HG03460 (cell line): ENCODE results near the gene TNIK.
"Not testable (repeated sequence)": the region's sequence is repeated elsewhere in the genome, so short reads cannot be mapped to it uniquely, and the experiment has no call there.

Experiments
- ATAC-seq: cut with Tn5 transposase; IDR thresholded peaks from one replicate; pipeline ENCODE4 v1.9.1; 2021; ENCODE audit not compliant: unreplicated experiment

Gene TNIK

DNA sequence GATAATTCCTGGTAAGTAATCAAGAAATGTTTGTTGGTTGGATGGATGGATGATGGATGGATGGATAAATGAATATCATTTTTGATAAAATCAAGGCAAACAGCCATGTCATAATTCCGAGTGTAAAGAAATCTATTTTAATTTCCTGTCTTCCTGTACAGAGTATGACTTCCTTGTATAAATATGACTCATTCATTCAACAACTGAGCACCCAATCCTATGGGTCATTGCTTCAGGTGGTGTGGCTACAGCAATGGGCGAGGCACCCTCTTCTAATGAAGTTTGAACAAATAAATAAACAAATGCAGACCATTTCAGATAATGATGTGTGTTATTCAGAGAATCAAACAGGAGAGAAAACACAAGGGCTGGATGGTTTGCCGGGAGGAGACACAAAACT is 198.7 kb downstream of the TNIK start:
- ATAC-seq = no peak

DNA sequence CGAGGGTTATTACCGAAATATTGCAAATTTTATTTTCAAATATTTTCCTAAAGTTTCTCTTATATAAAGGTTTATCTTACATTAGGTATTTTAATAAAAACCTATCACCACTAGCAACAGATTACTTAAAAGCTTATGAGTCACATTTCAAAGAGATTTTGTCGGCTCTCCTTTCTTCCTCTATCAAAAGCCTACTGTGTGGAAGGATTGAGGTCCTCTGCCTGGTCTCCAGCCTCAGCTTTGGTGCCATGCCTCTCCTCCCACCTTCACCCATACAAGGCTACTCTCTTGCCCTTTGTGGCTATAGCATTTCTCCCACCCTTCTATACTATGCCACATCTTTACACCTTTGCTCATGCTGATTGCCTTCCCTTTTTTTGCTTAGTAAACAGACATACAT is 199.3 kb downstream of the TNIK start:
- ATAC-seq = no peak

DNA sequence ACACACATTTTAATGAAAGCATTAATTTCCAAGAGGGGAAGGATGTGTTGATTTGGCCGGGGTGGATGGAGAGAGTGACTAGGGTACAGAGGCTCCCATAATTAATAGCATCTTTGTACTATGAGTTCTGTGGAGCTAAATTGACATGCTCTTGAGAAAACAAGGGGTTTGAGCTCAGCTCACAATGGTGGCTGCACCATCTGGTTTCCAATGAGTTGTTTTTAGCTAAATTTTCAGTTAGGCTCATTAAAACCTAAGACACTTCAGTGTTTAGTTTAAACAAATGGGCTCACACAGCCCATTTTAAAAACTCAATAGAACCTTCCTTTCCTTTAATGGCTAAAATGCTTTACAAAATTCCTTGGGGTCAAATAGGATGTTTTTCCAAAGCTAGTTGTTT is 199.7 kb downstream of the TNIK start:
- no peak for ATAC-seq

DNA sequence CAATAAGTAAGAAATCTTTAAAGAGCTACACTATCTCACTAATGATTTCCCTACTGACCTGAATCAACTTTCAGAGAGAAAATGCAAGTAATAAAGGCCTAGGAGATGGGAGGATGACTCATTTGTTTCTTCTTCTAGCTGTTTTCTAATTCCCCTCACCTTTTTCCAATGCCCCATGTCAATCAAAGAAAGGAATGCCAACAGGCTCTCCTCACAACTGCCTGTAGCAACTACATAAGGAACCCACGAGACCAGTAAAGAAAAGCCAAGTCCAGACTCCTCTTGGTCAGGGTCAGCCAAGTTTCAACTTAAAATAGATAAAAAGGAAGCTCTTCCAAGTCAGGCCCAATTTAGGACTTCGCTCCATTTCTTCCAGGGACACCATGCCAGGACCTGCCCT is 201.9 kb downstream of the TNIK start:
- no peak for ATAC-seq

DNA sequence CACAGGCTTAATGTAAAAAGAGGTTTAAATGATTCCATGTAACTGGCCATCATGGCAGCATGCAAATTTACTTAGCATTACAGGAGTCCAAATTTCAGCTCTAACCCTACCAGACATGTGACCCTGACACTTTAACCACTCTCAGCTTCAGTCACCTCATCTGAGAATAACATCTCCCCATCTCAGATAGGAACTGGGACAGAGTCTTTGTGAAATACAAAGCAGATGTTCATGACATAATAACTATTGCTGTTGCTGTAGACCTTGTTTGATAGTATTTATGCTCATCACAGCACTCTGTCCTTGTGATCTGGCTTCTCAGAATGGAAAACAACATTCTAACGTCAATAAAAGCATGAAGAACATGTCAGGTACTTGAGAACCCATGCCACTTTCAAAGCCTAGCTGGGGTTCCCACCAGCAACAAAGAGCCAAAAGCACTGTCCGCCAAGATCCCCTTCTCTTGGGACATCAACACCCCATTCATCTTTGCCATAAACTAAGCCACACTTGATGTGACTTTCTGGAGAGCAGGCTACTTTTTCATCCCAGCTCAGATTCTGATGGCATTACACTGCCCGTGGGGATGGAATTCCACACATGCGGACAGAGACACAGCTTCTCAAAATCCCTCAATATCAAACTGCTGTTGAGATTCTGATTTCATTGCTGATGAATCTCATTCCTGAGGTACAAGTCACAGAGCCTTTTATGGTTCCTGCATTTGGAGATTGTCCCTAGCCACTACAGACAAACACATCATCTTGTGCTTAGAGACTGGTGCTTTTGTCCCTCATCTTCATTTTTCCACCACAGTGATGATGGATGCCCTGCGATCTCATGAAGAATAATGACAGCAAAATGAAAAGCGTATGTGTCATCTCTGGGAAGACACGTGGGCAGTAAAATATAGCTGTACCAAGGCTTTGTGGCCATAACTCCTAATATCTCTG is 202.7 kb downstream of the TNIK start:
- ATAC-seq = peak; percentile 53

DNA sequence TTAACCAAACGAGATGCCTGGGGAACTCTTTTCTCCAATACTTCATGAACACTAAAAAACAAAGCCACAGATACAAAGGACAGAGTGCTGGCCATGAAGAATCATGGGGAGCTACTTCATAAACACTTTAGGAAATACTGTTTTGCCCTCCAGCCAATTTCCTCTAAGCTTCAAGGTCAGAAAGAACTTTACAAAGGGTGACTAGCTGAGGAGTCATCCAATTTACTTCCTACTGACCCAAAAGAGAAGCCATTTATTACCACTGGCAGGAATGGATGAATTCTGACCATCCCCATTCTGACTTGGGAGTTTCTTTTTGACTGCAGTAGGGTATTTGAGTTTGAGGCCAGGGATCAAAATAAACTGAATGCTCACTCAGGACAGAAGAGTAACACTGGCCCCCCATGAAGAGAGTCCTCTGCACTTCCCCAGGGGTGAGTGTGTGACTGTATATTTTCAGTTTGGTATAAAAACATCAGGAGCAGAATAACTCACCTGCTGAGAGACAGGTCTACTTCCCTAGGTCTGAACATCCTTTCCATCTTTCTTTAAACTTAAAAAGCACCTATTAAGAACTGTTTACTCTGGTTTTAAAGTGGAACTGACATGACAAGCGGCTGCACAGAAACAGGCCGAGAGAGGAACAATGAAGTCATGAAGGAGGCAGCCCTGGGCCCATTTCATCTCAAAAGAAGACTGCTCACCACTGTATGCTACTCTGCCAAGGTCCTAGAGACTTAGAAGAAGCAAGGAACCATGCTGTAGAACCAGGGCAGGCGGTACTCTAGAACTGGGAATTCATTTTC is 203.6 kb downstream of the TNIK start:
- no peak for ATAC-seq

DNA sequence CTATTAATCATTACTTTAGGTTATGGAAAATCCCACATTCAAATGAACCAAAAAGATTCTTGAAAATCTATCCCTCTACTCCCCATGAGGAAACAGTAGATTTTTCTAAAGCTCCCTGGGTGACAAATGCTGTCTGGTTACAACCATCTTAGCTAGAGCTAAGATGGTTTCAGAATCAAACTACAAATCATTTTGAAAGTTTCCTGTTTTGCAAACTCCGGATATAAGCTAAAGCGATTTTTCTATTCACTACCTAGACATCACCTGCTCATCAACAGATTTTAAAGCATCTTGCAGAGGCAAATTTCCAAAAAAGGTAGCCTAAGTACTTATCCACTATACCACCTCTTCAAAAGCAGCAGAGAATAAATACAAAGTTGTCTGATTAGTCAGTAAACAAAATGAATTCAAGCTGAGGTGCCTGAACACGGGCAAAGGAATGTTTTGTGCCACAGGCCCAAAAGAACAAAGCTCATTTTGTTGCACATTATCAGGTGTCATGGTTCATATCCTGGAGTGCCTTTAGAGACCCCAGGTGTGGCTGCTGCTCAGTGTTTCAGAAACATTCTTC is 204.9 kb downstream of the TNIK start:
- peak; percentile 67 for ATAC-seq

DNA sequence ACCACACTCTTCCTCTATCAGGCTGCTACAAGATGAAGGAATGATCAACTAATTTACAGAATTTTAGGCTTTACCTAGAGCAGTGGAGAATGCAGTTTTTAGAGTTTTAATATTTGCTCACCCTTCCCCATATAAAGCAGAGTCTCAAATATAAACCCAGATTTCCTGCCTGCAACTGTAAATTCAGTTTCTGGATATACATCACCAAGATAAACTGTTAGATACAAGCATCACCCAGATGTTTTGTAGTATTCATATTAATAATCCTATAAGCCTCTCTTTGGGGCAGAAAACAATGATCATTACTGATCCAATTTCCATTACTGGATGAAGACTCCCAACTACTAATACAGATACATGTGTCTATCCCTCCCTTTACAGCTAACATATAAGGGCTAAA is 205.9 kb downstream of the TNIK start:
- no peak for ATAC-seq

DNA sequence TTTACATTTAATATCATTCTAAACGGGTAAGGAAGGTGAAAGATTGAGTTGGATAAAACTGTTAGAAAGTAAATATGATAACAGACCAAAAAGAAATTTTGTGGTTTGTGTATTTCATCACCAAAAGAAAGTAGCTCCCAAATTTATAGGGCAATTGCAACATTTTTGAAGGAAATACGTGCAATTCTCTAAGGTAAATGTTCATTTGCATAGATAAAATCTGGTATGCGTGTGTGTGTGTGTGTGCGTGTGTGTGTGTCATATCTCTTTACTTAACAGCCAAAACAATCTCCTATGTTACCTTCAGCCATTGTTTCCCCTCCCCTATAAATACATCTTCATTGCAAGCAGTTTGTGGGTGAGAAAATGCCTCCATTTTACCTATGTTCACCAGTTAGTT is 208.4 kb downstream of the TNIK start:
- ATAC-seq = no peak

DNA sequence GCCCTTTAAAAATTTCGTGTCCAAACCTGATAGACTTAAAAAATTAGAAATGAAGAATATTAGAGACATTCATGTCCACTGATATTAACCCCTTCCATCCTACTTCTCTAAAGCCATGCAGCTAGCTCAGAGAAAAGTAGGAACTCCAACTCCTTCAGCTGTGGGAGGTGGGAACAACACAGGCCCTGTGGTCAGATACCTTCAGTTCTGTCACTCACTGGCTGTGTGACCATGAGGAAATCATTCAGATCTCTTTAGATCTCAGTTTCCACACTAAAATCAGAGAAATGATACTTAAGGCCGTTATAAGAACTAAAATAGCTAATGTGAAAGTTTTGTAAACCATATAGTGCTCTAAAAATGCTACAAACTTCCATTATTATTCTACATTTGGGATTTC is 209.8 kb downstream of the TNIK start:
- no peak for ATAC-seq

DNA sequence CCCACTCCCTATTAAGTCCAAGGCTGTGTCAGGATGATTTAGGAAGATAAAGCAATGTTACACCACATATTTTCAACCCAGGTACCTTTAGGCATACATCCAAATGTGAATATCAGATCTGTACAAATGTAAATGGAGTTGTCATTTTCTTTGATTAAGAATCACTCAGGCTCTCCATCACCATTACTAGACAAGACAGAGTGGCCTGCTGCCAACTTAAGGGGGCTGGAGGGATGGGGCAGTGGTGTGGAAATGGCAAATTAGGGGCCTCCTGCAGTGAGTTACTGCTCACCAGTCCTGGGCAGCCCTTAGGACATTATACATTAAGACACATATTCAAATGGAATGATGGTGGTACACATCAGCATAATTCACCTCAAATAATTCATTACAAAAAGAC is 211.0 kb downstream of the TNIK start:
- ATAC-seq = peak; percentile 15

DNA sequence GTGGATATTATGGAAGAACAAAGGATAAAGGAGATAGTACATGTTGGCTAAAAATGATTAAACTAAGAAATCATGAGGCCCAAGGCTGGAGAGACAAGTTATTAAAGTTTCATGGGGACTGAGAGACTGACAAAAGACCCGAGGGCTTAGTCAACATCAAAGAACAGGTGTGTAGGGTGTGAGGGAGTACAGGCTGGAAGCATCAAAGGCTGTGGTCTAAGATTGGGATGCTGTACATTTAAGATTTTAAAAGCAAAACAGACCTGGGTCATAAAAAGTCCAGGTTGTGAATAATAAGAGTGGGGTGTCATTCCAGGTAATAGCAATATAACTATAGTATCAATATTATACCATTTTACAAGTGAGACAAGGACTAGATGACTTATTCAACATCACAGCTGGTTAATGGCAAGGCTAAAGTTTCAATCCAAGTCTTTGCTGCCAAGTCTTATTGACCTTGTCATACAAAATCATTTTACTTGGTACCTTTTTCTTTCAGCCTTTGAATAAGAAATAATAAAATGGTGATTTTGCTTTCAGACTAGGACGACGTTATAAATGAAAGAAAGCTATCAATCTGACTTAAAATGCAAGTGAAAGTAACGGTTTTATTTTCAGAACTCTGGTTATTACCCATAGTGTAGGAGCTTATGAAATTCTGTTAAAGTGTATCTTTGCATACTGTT is 211.6 kb downstream of the TNIK start:
- peak; percentile 83 for ATAC-seq

DNA sequence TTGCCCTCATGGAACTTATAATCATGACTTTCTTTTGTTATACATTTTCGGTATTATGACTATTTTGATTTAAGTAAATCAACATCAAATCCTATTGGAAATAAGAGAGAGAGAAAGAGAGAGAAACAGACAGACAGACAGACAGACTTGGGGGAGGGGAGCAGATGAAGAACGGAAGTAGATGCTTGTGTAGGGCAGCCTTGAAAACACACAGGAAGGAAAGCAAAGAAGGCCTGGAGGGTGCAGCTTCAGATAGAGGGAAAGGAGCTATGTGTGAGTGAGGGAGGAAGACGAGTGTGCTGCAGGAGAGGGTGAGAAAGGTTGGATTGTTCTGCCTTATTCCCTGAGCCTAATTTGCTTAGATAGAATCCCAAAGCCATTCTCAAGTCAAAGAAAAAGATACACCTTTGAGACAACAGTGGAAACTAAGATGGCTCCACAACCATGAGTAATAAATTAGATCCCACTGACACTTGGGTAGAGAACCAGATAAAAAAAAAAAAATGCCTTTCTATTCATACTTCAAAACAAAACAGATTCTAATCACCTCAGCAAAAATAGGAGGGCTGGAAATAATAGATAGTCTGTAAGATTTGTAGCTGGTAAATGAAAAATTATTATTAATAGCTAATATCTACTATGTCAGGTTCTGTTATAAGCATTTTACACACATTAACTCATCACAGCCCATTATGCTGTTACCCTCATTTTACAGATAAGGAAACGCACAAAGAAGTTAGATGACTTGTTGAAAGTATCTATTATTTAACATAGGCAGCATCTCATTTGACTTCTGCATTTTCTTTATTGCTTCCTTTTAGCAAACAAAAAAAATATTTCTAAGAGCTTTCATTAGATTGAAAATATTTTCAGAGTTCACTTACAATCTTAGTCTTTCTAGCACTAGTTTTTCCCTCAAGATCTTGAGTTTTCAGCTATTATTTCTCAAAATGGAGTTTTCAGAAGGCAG is 214.1 kb downstream of the TNIK start:
- no peak for ATAC-seq

DNA sequence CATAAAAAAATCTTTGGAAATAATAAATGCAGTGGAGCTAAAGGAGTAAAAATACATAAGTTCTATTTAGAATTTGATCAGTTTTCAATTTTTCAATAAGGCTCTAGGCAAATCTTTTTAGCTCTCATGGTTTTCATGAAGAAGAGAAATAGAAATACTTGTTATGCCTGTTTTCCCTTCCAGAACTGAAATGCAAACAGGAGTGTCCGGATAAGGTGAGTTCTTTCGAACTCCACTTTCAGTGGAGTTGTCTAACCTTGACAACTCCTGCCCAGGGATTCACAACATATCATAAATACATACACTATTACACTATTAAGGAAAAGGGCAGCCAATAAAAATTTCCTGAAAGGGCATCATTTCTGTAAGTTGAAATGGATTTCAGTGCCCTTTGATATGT is 217.3 kb downstream of the TNIK start:
- no peak for ATAC-seq

DNA sequence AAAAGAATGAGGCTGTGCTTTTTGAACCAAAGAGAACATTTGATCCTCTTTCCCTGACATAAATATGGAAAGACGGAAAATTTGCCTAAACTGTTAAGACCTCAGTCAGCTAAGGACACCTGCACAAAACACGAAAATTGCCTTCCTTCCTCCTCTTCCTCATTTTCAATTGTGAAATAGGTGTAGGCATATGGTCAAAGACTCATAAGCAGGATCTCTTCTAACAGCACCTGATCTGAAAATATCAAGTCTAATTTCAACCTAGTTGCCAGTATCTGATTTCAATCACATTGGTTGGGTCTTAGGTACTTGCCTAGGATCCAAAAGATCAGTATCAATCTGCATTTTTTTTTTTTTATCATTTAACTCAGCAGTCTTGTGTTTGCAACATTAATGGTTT is 218.0 kb downstream of the TNIK start:
- no peak for ATAC-seq

DNA sequence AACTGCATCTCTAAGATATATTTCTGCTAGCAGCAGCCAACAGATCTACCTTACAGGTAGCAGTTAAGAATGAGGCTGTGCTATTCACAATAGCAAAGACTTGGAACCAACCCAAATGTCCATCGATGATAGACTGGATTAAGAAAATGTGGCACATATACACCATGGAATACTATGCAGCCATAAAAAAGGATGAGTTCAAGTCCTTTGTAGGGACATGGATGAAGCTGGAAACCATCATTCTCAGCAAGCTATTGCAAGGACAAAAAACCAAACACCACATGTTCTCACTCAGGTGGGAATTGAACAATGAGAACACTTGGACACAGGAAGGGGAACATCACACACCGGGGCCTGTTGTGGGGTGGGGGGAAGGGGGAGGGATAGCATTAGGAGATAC is 218.6 kb downstream of the TNIK start:
- ATAC-seq = not testable (repeated sequence)

DNA sequence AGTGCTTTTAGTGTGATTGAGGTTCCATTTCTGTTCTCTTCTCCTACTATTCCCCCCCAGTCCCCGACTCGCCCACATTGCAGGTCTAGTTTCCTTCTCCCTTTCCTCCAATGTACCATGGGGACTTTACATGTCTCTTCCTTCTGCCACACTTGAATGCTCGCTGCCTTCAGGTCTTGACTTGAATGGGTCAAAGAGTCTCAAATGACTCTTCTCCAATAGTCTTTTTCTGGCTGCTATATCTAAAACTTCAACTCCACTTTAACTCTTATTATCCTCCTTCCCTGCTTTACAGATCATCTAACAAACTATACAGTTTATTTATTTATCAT is 219.7 kb downstream of the TNIK start:
- ATAC-seq = peak; percentile 50

DNA sequence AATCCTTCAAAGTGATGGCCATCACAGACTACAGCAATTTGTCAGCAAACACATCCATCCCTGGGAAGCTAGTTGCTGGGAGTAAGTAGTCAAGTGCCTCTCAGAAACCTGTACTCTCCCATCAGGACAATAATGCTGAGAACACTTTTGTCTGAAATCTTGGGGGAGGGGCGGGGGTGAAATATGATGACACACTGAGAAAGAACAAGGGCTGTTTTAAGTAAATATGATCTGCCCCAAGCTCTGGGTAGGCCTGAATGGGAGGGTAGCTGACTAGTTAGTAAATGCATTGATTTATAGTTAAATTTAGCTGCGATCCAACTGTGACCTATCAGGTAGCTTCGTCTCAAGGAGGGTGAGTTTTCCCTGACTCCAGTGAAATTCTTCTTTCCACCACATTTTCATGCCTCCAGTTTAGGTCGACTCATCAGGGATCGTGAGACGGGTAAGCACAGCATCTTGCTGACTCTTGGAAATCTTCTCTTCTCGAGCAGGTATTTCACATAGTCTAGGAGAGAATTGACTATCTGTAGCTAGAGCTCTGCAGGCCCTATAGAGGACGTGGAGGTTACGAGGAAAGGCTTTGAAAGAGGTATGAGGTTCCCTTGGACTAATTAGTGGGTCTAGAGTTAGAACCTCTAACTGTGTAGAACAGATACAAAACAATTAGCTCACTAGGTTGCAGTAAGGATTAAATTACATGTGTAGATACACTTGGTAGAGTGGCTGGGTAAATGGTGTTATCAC is 220.3 kb downstream of the TNIK start:
- ATAC-seq = no peak

DNA sequence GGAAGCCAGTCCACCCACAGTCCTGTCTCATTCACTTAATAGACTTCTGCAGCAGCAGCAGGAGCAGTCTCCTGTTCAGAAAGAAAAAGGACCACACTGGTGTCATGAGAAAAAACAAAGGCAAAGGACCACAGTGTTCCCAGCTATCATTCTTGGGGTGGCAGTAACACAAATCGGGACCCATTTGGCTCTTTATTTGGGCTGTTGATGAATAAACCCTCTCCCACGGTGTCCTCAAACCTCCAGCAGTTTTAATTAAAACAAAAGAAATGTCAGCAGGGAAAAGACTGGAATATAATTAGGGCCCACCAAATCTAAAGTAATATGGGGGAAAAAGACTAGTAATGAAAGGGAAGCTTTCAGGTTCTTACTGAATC is 223.2 kb downstream of the TNIK start:
- no peak for ATAC-seq
